Tibial nerve (tissue), 4 donors: Measurements from ENCODE around the gene ZNF324B. TPM values are rescaled to one million over a fixed set of nuclear protein-coding genes. Genes with fewer than 3 reads are reported as not detected.

Experiments
- DNase-seq, 2 donors: peaks; one replicate each; pipeline ENCODE4 v3.0.0-alpha.2; 2019; ENCODE audit warnings: low spot score in 2 of 2
- H3K27ac ChIP-seq, 4 donors: fragments of 200-600 bp; sonication (generic) in 3 of 4; one replicate each; pipeline ENCODE4 v1.5.1; 2017 to 2019; ENCODE audit warnings: mild to moderate bottlenecking in 1 of 4
- H3K27me3 ChIP-seq, 2 donors: fragments of 200-600 bp; sonication (generic) in 1 of 2; one replicate each; pipeline versions ENCODE4 v1.5.1 to v1.6.0; 2017 to 2019
- H3K36me3 ChIP-seq, 3 donors: fragments of 200-600 bp; sonication (generic); one replicate each; pipeline ENCODE4 v1.5.1; 2018 to 2019
- H3K4me1 ChIP-seq, 4 donors: fragments of 200-600 bp; sonication (generic) in 3 of 4; one replicate each; pipeline ENCODE4 v1.5.1; 2017 to 2019
- H3K4me3 ChIP-seq, 4 donors: fragments of 200-600 bp; sonication (generic) in 3 of 4; one replicate each; pipeline ENCODE4 v1.5.1; 2017 to 2019; ENCODE audit warnings: mild to moderate bottlenecking in 1 of 4, moderate library complexity in 1 of 4
- H3K9me3 ChIP-seq, 4 donors: fragments of 200-600 bp; sonication (generic) in 3 of 4; one replicate each; pipeline ENCODE4 v1.5.1; 2017 to 2019
- EP300 ChIP-seq, 2 donors: sonication (generic); formaldehyde crosslinking; IDR thresholded peaks; one replicate each; pipeline ENCODE4 v1.6.1; 2017; ENCODE audit warnings: antibody characterized with exemption in 2 of 2, mild to moderate bottlenecking in 1 of 2
- POLR2A ChIP-seq, 2 donors: fragments of 450-650 bp; IDR thresholded peaks; one replicate each; pipeline ENCODE4 v1.6.1; 2017; ENCODE audit warnings: antibody characterized with exemption in 2 of 2, mild to moderate bottlenecking in 2 of 2, moderate library complexity in 2 of 2
- WGBS, 2 donors: methylation state at CpG; one replicate each; pipeline ENCODE4 v1.1.5; 2018; 5-methylcytosine and 5-hydroxymethylcytosine counted together
- small RNA-seq: library from RNA; depleted of rRNA; stranded (forward); fragments of <200 nt; gene quantifications from one replicate; pipeline ENCODE3, GENCODE V24; 2016
- total RNA-seq, 4 donors: library from RNA; depleted of rRNA; stranded (reverse); fragments of >200 nt; gene quantifications; one replicate each; pipeline ENCODE4 v1.1.0, GENCODE V29; 2016
- TF ChIP-seq, protein P1 (sequence below), 5 experiments: fragments of 200-600 bp in 3 of 5; fragments of 450-650 bp in 2 of 5; sonication (generic) in 3 of 5; IDR thresholded peaks; one replicate each; pipeline ENCODE4 v1.5.1; 2016 to 2019; ENCODE audit warnings: antibody characterized with exemption in 5 of 5, mild to moderate bottlenecking in 3 of 5, moderate library complexity in 2 of 5

ZNF324B gene
- total RNA-seq, 4 donors from 2014 or later = 13.6 to 23.4 (median 15.5) TPM

GRCh38 chr19:58499021-58499927, 47.9 kb downstream of the ZNF324B start:
- peak; percentile 99 for DNase-seq
- H3K27me3 ChIP-seq = no peaks in the 10 kb centered on the region
- TF ChIP-seq POLR2A (IDR thresholded peaks at IDR 0.05) (peak in 1 of 2 donors; percentile 67), EP300 (IDR thresholded peaks at IDR 0.05) (peak; percentile 86 to 91)
- TF ChIP-seq, protein P1, sequence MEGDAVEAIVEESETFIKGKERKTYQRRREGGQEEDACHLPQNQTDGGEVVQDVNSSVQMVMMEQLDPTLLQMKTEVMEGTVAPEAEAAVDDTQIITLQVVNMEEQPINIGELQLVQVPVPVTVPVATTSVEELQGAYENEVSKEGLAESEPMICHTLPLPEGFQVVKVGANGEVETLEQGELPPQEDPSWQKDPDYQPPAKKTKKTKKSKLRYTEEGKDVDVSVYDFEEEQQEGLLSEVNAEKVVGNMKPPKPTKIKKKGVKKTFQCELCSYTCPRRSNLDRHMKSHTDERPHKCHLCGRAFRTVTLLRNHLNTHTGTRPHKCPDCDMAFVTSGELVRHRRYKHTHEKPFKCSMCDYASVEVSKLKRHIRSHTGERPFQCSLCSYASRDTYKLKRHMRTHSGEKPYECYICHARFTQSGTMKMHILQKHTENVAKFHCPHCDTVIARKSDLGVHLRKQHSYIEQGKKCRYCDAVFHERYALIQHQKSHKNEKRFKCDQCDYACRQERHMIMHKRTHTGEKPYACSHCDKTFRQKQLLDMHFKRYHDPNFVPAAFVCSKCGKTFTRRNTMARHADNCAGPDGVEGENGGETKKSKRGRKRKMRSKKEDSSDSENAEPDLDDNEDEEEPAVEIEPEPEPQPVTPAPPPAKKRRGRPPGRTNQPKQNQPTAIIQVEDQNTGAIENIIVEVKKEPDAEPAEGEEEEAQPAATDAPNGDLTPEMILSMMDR (IDR thresholded peaks at IDR 0.05) = peak in 4 of 5 experiments; percentile 20 to 61 (median 36)
- H3K36me3 ChIP-seq = no peaks in the 10 kb centered on the region
- WGBS, 2 donors = 1 to 3% methylated on average over 31 to 38 of the region's 60 CpGs
- peak overlapping the region; percentile 31 to 63 (median 40) for H3K4me3 ChIP-seq
- no peaks in the 10 kb centered on the region for H3K9me3 ChIP-seq
- H3K4me1 ChIP-seq = peaks cover 0 to 26% (median 20%) of the 10 kb centered on the region in 4 donors
- peak overlapping the region; percentile 44 to 91 (median 79) for H3K27ac ChIP-seq

GRCh38 chr19:58500242-58500641, 48.8 kb downstream of the ZNF324B start:
- WGBS, 2 donors = 93 to 94% methylated on average over 11 to 14 of the region's 14 CpGs
- Histone ChIP-seq H3K4me3 (peak overlapping the region in 2 of 4 donors; percentile 31 to 63), H3K9me3 (no peaks in the 10 kb centered on the region), H3K27me3 (no peaks in the 10 kb centered on the region), H3K4me1 (peaks cover 0 to 26% (median 20%) of the 10 kb centered on the region in 4 donors), H3K27ac (no peak overlapping the region), H3K36me3 (no peaks in the 10 kb centered on the region)
- no peak for DNase-seq
- TF ChIP-seq EP300 (IDR thresholded peaks at IDR 0.05) (no peak), POLR2A (IDR thresholded peaks at IDR 0.05) (no peak)
- TF ChIP-seq, protein P1 (IDR thresholded peaks at IDR 0.05) = no peak

Small RNAs within 50 kb of the gene (small RNA-seq; reads per million reads assigned to genes)
- not detected for gene RN7SL693P
- gene RNU6-1337P = not detected

Other genes with a start within 250 kb of the ZNF324B start
- gene ZNF544, start 222.7 kb upstream of the ZNF324B start, total RNA-seq = 10 to 100 TPM; 35.2 to 55.2 (median 53.3) TPM
- gene ZNF8, start 172.7 kb upstream of the ZNF324B start, total RNA-seq = 10 to 100 TPM in 1 of 4 donors, 1 to 10 TPM in 3; 8.0 to 11.2 (median 8.6) TPM
- 10 to 100 TPM; 30.0 to 59.2 (median 45.9) TPM for gene ERVK3-1, start 146.2 kb upstream of the ZNF324B start, total RNA-seq
- gene ZSCAN22, start 124.6 kb upstream of the ZNF324B start, total RNA-seq = 1 to 10 TPM; 2.2 to 4.8 (median 4.2) TPM
- 100 to 1,000 TPM in 1 of 4 donors, 10 to 100 TPM in 3; 86.1 to 165 (median 97.6) TPM for gene A1BG, start 98.1 kb upstream of the ZNF324B start, total RNA-seq
- 1 to 10 TPM; 2.9 to 6.5 (median 3.9) TPM for gene ZNF497, start 88.9 kb upstream of the ZNF324B start, total RNA-seq
- gene ZNF837, start 70.6 kb upstream of the ZNF324B start, total RNA-seq = 1 to 10 TPM; 1.3 to 6.9 (median 2.6) TPM
- 1,000 to 10,000 TPM; 1,161 to 1,574 (median 1,263) TPM for gene RPS5, start 64.4 kb upstream of the ZNF324B start, total RNA-seq
- gene RNF225, start 56.0 kb upstream of the ZNF324B start, total RNA-seq = not detected
- gene ZNF584, start 43.0 kb upstream of the ZNF324B start, total RNA-seq = 10 to 100 TPM; 16.4 to 24.6 (median 20.9) TPM
- gene ZNF132, start 11.5 kb upstream of the ZNF324B start, total RNA-seq = 10 to 100 TPM in 2 of 4 donors, 1 to 10 TPM in 2; 5.0 to 12.6 (median 8.2) TPM
- gene ZNF324, start 15.5 kb downstream of the ZNF324B start, total RNA-seq = 10 to 100 TPM; 23.6 to 33.5 (median 30.2) TPM
- 10 to 100 TPM; 18.4 to 31.6 (median 26.2) TPM for gene ZNF446, start 24.7 kb downstream of the ZNF324B start, total RNA-seq
- 10 to 100 TPM; 10.5 to 17.7 (median 13.4) TPM for gene SLC27A5, start 60.4 kb downstream of the ZNF324B start, total RNA-seq
- 10 to 100 TPM in 3 of 4 donors, 1 to 10 TPM in 1; 9.8 to 16.5 (median 12.6) TPM for gene ZBTB45, start 68.2 kb downstream of the ZNF324B start, total RNA-seq
- 100 to 1,000 TPM; 136 to 299 (median 159) TPM for gene TRIM28, start 92.4 kb downstream of the ZNF324B start, total RNA-seq
- gene CHMP2A, start 103.5 kb downstream of the ZNF324B start, total RNA-seq = 100 to 1,000 TPM in 3 of 4 donors, 10 to 100 TPM in 1; 90.0 to 146 (median 128) TPM
- gene UBE2M, start 107.0 kb downstream of the ZNF324B start, total RNA-seq = 10 to 100 TPM; 18.4 to 38.2 (median 29.4) TPM
- gene MZF1, start 121.7 kb downstream of the ZNF324B start, total RNA-seq = 10 to 100 TPM; 41.6 to 88.8 (median 52.5) TPM